HepG2 (cell line): ENCODE results near the gene NELFB. TPM values are rescaled to one million over a fixed set of nuclear protein-coding genes. Genes with fewer than 3 reads are reported as not detected.
A peak's percentile ranks its signal among the peaks of the same experiment; 100 is the strongest.

Experiments used
- CEBPG ChIP-seq: IDR thresholded peaks from 2 replicates; pipeline ENCODE4 v1.6.1; 2016
- ETV6 ChIP-seq: sonication (generic); formaldehyde crosslinking; conservative IDR thresholded peaks from 2 replicates; pipeline ENCODE4 v1.4.0; 2020; ENCODE audit warnings: missing genetic modification reagents
- HNF4G ChIP-seq, 2 experiments: sonication (generic) in 1 of 2; formaldehyde crosslinking in 1 of 2; IDR thresholded peaks; 2 replicates each; pipeline versions ENCODE4 v1.4.0 to v1.6.1; 2011 to 2020; ENCODE audit warnings: borderline replicate concordance in 2 of 2, low read depth in 2 of 2, mild to moderate bottlenecking in 2 of 2, low read length in 1 of 2, missing genetic modification reagents in 1 of 2, moderate library complexity in 1 of 2
- KMT2A ChIP-seq: sonication (generic); formaldehyde crosslinking; IDR thresholded peaks from 2 replicates; pipeline ENCODE4 v1.4.0; 2020; ENCODE audit warnings: missing genetic modification reagents
- MED13 ChIP-seq: sonication (generic); formaldehyde crosslinking; IDR thresholded peaks from 2 replicates; pipeline ENCODE4 v1.5.0; 2020; ENCODE audit warnings: missing genetic modification reagents
- NCOA5 ChIP-seq: sonication (generic); formaldehyde crosslinking; IDR thresholded peaks from 2 replicates; pipeline ENCODE4 v1.4.0; 2020; ENCODE audit warnings: missing genetic modification reagents
- NR2F1 ChIP-seq, 2 experiments: fragments of 450-650 bp in 1 of 2; formaldehyde crosslinking in 1 of 2; IDR thresholded peaks; 2 replicates each; pipeline versions ENCODE4 v1.5.0 to v1.6.1; 2016 to 2020; ENCODE audit warnings: mild to moderate bottlenecking in 1 of 2, missing compliant biosample characterization in 1 of 2, missing genetic modification reagents in 1 of 2, moderate library complexity in 1 of 2
- RELA ChIP-seq: sonication (generic); formaldehyde crosslinking; IDR thresholded peaks from 2 replicates; pipeline ENCODE4 v1.4.0; 2020; ENCODE audit warnings: missing genetic modification reagents
- SETDB1 ChIP-seq: sonication (generic); formaldehyde crosslinking; IDR thresholded peaks from 2 replicates; pipeline ENCODE4 v1.5.1; 2020; ENCODE audit warnings: missing genetic modification reagents, mild to moderate bottlenecking, borderline replicate concordance
- SMAD1 ChIP-seq: sonication (generic); formaldehyde crosslinking; IDR thresholded peaks from 2 replicates; pipeline ENCODE4 v1.4.0; 2020; ENCODE audit warnings: missing genetic modification reagents, low read depth, mild to moderate bottlenecking, borderline replicate concordance
- SOX6 ChIP-seq, 2 experiments: fragments of 450-650 bp in 1 of 2; sonication (generic) in 1 of 2; formaldehyde crosslinking in 1 of 2; IDR thresholded peaks; 2 replicates each; pipeline versions ENCODE4 v1.4.0 to v1.6.1; 2017 to 2020; ENCODE audit warnings: antibody characterized with exemption in 1 of 2, mild to moderate bottlenecking in 1 of 2, missing genetic modification reagents in 1 of 2
- ZBTB42 ChIP-seq: sonication (generic); formaldehyde crosslinking; IDR thresholded peaks from 2 replicates; pipeline ENCODE4 v1.5.0; 2020; ENCODE audit warnings: mild to moderate bottlenecking, missing genetic modification reagents
- ZFP82 ChIP-seq: sonication (generic); formaldehyde crosslinking; IDR thresholded peaks from 2 replicates; pipeline ENCODE4 v1.5.1; 2020; ENCODE audit warnings: mild to moderate bottlenecking, missing genetic modification reagents, borderline replicate concordance
- ZFP90 ChIP-seq: sonication (generic); formaldehyde crosslinking; IDR thresholded peaks from 2 replicates; pipeline ENCODE4 v1.8.0; 2022; ENCODE audit warnings: missing genetic modification reagents, mild to moderate bottlenecking, inconsistent platforms, borderline replicate concordance
- ZNF207 ChIP-seq: fragments of 450-650 bp; IDR thresholded peaks from 2 replicates; pipeline ENCODE4 v1.6.1; 2016; ENCODE audit warnings: antibody characterized with exemption, borderline replicate concordance
- ZNF367 ChIP-seq: sonication (generic); formaldehyde crosslinking; IDR thresholded peaks from 2 replicates; pipeline ENCODE4 v1.4.0; 2020; ENCODE audit warnings: missing genetic modification reagents, borderline replicate concordance
- ZNF574 ChIP-seq: sonication (generic); formaldehyde crosslinking; IDR thresholded peaks from 2 replicates; pipeline ENCODE4 v1.4.0; 2020; ENCODE audit warnings: missing genetic modification reagents
- ZNF784 ChIP-seq: sonication (generic); formaldehyde crosslinking; IDR thresholded peaks from 2 replicates; pipeline ENCODE4 v1.5.1; 2020; ENCODE audit warnings: missing genetic modification reagents, mild to moderate bottlenecking, borderline replicate concordance
- ZNF800 ChIP-seq: sonication (generic); formaldehyde crosslinking; IDR thresholded peaks from 2 replicates; pipeline ENCODE4 v1.4.0; 2020; ENCODE audit warnings: missing genetic modification reagents
- ZSCAN25 ChIP-seq: sonication (generic); formaldehyde crosslinking; IDR thresholded peaks from 2 replicates; pipeline ENCODE4 v1.8.0; 2022; ENCODE audit warnings: mild to moderate bottlenecking, missing genetic modification reagents
- polyA plus RNA-seq, 8 experiments: library from polyadenylated mRNA; depleted of rRNA in 3 of 8; stranded (reverse) in 7 of 8; unstranded in 1 of 8; fragments of >200 nt; fragmentation: Illumina TruSeq in 4 of 8; extraction: Trizol in 4 of 8; gene quantifications; 2 replicates each; pipeline versions ENCODE4 v1.2.1 to v1.2.3, GENCODE V29; 2011 to 2016; ENCODE audit warnings: low read depth in 4 of 8, missing spikeins in 1 of 8, mixed read lengths in 1 of 8; ENCODE audit not compliant: insufficient read depth in 1 of 8
- total RNA-seq, 5 experiments: library from RNA; depleted of rRNA; stranded (reverse); fragments of >200 nt; fragmentation: Illumina TruSeq; extraction: Trizol; gene quantifications; 2 replicates each; pipeline ENCODE4 v1.2.3, GENCODE V29; 2016; ENCODE audit warnings: low read depth in 1 of 5
- TF ChIP-seq, protein P1 (sequence below): sonication (generic); formaldehyde crosslinking; conservative IDR thresholded peaks from 2 replicates; pipeline ENCODE4 v1.8.0; 2022; ENCODE audit warnings: mild to moderate bottlenecking, moderate library complexity, missing genetic modification reagents

NELFB gene
- total and polyA plus RNA-seq, 2 of the 13 experiments (the other 11 are each of a cell fraction or from before 2014, with no cell fraction given) = 26.5 to 45.8 TPM

DNA sequence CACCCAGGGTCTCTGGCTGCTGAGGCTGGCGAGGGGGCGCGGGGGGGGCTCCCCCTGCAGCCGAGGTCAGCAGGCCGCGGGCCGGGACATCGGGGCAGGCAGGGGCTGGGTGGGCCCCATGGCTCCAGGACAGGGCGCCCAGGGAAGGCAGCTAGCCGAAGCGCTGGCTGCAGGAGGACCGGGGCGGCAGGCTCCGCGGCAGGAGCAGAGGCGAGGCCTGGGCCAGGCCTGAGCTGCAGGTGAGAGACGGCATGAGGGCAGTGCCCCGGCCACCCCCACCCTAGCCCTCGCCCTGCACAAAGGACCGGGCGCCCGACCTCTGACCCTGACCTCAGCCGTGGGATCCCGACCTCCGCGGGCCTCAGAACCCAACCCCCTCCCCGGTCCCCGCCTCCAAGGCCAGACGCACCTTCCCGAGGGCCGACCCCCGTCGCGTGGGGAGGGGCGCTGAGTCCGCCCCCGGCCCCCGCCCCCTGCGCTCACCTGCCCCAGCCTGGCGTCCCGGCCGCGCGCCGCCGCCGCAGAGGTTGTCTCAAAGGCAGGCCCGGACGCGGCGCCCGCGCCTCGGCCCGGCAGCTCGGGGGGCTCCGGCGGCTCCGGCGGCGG, 33.5 kb upstream of the NELFB start (continued):
- TF ChIP-seq ETV6 (CRISPR knock-in tag) (no peak), RELA (CRISPR knock-in tag) (no peak), ZNF784 (CRISPR knock-in tag) (no peak), ZNF800 (no peak), CEBPG (CRISPR knock-in tag) (no peak), NCOA5 (CRISPR knock-in tag) (no peak), ZNF207 (no peak), KMT2A (CRISPR knock-in tag) (0 out of 2 replicates have a peak, but pooled peaks have one; percentile 35), ZFP82 (peak; percentile 53; the same call in 1 of the 2 replicates), SOX6 (IDR thresholded peaks at IDR 0.05) (no peak), SOX6 (CRISPR knock-in tag; IDR thresholded peaks at IDR 0.05) (peak; percentile 59), SMAD1 (CRISPR knock-in tag) (no peak), ZNF367 (CRISPR knock-in tag) (no peak), HNF4G (IDR thresholded peaks at IDR 0.05; ENCODE audit: borderline replicate concordance, low read depth, low read length) (peak; percentile 49; the same call in 1 of the 2 replicates), HNF4G (CRISPR knock-in tag; IDR thresholded peaks at IDR 0.05; ENCODE audit: borderline replicate concordance, low read depth) (no peak), SETDB1 (CRISPR knock-in tag) (no peak), ZFP90 (CRISPR knock-in tag) (no peak), ZSCAN25 (peak; percentile 55; the same call in 1 of the 2 replicates), NR2F1 (CRISPR knock-in tag; IDR thresholded peaks at IDR 0.05) (peak; percentile 76 to 92; a peak in 3 of 4 replicates), ZBTB42 (no peak), MED13 (CRISPR knock-in tag) (peak; percentile 37; the same call in 1 of the 2 replicates), ZNF574 (CRISPR knock-in tag) (peak; percentile 39)
- TF ChIP-seq, protein P1, sequence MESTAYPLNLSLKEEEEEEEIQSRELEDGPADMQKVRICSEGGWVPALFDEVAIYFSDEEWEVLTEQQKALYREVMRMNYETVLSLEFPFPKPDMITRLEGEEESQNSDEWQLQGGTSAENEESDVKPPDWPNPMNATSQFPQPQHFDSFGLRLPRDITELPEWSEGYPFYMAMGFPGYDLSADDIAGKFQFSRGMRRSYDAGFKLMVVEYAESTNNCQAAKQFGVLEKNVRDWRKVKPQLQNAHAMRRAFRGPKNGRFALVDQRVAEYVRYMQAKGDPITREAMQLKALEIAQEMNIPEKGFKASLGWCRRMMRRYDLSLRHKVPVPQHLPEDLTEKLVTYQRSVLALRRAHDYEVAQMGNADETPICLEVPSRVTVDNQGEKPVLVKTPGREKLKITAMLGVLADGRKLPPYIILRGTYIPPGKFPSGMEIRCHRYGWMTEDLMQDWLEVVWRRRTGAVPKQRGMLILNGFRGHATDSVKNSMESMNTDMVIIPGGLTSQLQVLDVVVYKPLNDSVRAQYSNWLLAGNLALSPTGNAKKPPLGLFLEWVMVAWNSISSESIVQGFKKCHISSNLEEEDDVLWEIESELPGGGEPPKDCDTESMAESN (CRISPR knock-in tag) = 0 out of 2 replicates have a peak, but pooled peaks have one; percentile 17
